Right lobe of liver (tissue), 4 donors: ENCODE results near the gene CCN2.

ENCODE experiments used
- CTCF ChIP-seq, 4 donors: fragments of 200-600 bp in 3 of 4; fragments of 450-650 bp in 1 of 4; IDR thresholded peaks; one replicate each; pipeline versions ENCODE4 v1.5.1 to v1.8.0; 2016 to 2022; ENCODE audit warnings: antibody characterized with exemption in 4 of 4, mild to moderate bottlenecking in 2 of 4
- POLR2A ChIP-seq: fragments of 450-650 bp; IDR thresholded peaks from one replicate; pipeline ENCODE4 v1.6.1; 2017; ENCODE audit warnings: antibody characterized with exemption, mild to moderate bottlenecking
- donor health status: DM: no; HTN: no; CAD: no.
- donor health status: DM: no; HTN: no; CAD: no.
- donor health status: DM: no; HTN: yes; CAD: no.

GRCh38 chr6:131955876-131956275, 4.7 kb upstream of the CCN2 start:
- TF ChIP-seq POLR2A (no peak), CTCF (IDR thresholded peaks at IDR 0.05) (no peak)
